H1 (cell line): ENCODE results near the gene ZNF442. TPM values are rescaled to one million over a fixed set of nuclear protein-coding genes. Genes with fewer than 3 reads are reported as not detected.

Source experiments
- CTCF ChIA-PET: fragments of 300-600 bp; sonication (Branson Sonifier 250); formaldehyde crosslinking; loops from one replicate; lab custom pipeline; 2021; ENCODE audit not compliant: partially characterized antibody; lab: Charles Lee
- POLR2A ChIA-PET: fragments of 300-600 bp; sonication (Branson Sonifier 250); formaldehyde crosslinking; loops from one replicate; lab custom pipeline; 2021; ENCODE audit warnings: inconsistent platforms; ENCODE audit not compliant: partially characterized antibody; lab: Charles Lee
- DNase-seq, 2 experiments: peaks; one replicate each; pipeline versions ENCODE4 v3.0.0 to v3.0.0-alpha.2; 2010 to 2022; ENCODE audit warnings: low spot score in 2 of 2, low read depth in 1 of 2, mixed read lengths in 1 of 2
- FAIRE-seq: peaks from 2 replicates; lab custom pipeline; 2011; peaks lifted over from hg19 to GRCh38; lab: Jason Lieb, UNC
- H2AFZ ChIP-seq: 2 replicates; pipeline ENCODE4 v1.8.1; 2012; ENCODE audit warnings: low read length, inconsistent platforms
- H2AK5ac ChIP-seq: 2 replicates; pipeline ENCODE4 v1.6.1; 2013; ENCODE audit warnings: low read depth, low read length
- H2BK120ac ChIP-seq: replicated peaks from 2 replicates; pipeline ENCODE3; 2013; ENCODE audit warnings: low read depth, low read length, inconsistent platforms
- H2BK12ac ChIP-seq: 2 replicates; pipeline ENCODE4 v1.6.1; 2013; ENCODE audit warnings: low read depth, low read length
- H2BK15ac ChIP-seq: 2 replicates; pipeline ENCODE4 v1.6.1; 2013; ENCODE audit warnings: low read length
- H2BK20ac ChIP-seq: 2 replicates; pipeline ENCODE4 v1.6.1; 2013; ENCODE audit warnings: low read length
- H2BK5ac ChIP-seq: 2 replicates; pipeline ENCODE4 v1.6.1; 2013; ENCODE audit warnings: low read depth, low read length
- H3K14ac ChIP-seq: 2 replicates; pipeline ENCODE4 v1.6.1; 2013; ENCODE audit warnings: inconsistent platforms; ENCODE audit not compliant: insufficient read length
- H3K18ac ChIP-seq: 2 replicates; pipeline ENCODE4 v1.6.1; 2013; ENCODE audit warnings: low read length; ENCODE audit errors: extremely low read depth
- H3K23ac ChIP-seq: 2 replicates; pipeline ENCODE4 v1.6.1; 2013; ENCODE audit warnings: inconsistent platforms; ENCODE audit not compliant: insufficient read length
- H3K23me2 ChIP-seq: 2 replicates; pipeline ENCODE4 v1.6.1; 2013; ENCODE audit warnings: low read depth, low read length
- H3K27ac ChIP-seq: 2 replicates; pipeline ENCODE4 v1.6.1; 2011; ENCODE audit warnings: low read depth, low read length, inconsistent platforms
- H3K27me3 ChIP-seq, 4 experiments: replicated peaks in 1 of 4; 1 replicate in 1 of 4; 2 replicates in 3 of 4; pipeline versions ENCODE4 v1.6.1 to v1.8.1; 2011 to 2013; ENCODE audit warnings: low read length in 3 of 4, mild to moderate bottlenecking in 3 of 4, inconsistent platforms in 2 of 4, mixed read lengths in 2 of 4, moderate library complexity in 1 of 4; ENCODE audit not compliant: control insufficient read depth in 3 of 4, insufficient read depth in 3 of 4; ENCODE audit errors: extremely low read depth in 1 of 4
- H3K36me3 ChIP-seq, 4 experiments: 2 replicates each; pipeline versions ENCODE4 v1.6.1 to v1.8.1; 2011 to 2013; ENCODE audit warnings: mild to moderate bottlenecking in 4 of 4, low read length in 3 of 4, moderate library complexity in 2 of 4, control low read depth in 1 of 4, inconsistent platforms in 1 of 4; ENCODE audit not compliant: insufficient read depth in 4 of 4, control insufficient read depth in 2 of 4
- H3K4ac ChIP-seq: replicated peaks from 2 replicates; pipeline ENCODE3; 2013; ENCODE audit warnings: low read length, low read depth, mixed read lengths, inconsistent platforms; ENCODE audit not compliant: insufficient read length
- H3K4me1 ChIP-seq, 4 experiments: replicated peaks in 1 of 4; 1 replicate in 1 of 4; 2 replicates in 3 of 4; pipeline versions ENCODE4 v1.6.1 to v1.8.1; 2011 to 2013; ENCODE audit warnings: low read length in 3 of 4, inconsistent platforms in 2 of 4, mixed read lengths in 1 of 4; ENCODE audit not compliant: insufficient read depth in 4 of 4, control insufficient read depth in 3 of 4
- H3K4me2 ChIP-seq, 2 experiments: 2 replicates each; pipeline versions ENCODE4 v1.6.1 to v1.8.1; 2011 to 2013; ENCODE audit warnings: low read depth in 2 of 2, low read length in 2 of 2, control low read depth in 1 of 2, inconsistent platforms in 1 of 2, mild to moderate bottlenecking in 1 of 2; ENCODE audit not compliant: insufficient read depth in 1 of 2
- H3K4me3 ChIP-seq, 4 experiments: fragments of 200-600, 300-600 bp in 1 of 4; sonication (generic), shearing (Covaris generic), sonication (Bioruptor Twin) in 1 of 4; 2 replicates each; pipeline versions ENCODE4 v1.5.1 to v1.8.1; 2011 to 2016; ENCODE audit warnings: low read length in 4 of 4, low read depth in 3 of 4, control low read depth in 2 of 4, inconsistent platforms in 2 of 4, mild to moderate bottlenecking in 2 of 4, mixed read lengths in 1 of 4, moderate library complexity in 1 of 4; ENCODE audit not compliant: insufficient read depth in 2 of 4; ENCODE audit errors: extremely low read depth in 1 of 4
- H3K56ac ChIP-seq: replicated peaks from 2 replicates; pipeline ENCODE3; 2013; ENCODE audit warnings: low read depth, mild to moderate bottlenecking, mixed read lengths, low read length, inconsistent platforms; ENCODE audit not compliant: insufficient read length
- H3K79me1 ChIP-seq: 2 replicates; pipeline ENCODE4 v1.6.1; 2013; ENCODE audit warnings: low read depth, low read length, control low read depth
- H3K79me2 ChIP-seq, 2 experiments: 2 replicates each; pipeline versions ENCODE4 v1.6.1 to v1.8.1; 2012 to 2013; ENCODE audit warnings: low read length in 2 of 2, mild to moderate bottlenecking in 2 of 2, inconsistent platforms in 1 of 2; ENCODE audit not compliant: insufficient read depth in 2 of 2, control insufficient read depth in 1 of 2
- H3K9ac ChIP-seq, 4 experiments: replicated peaks in 1 of 4; 1 replicate in 1 of 4; 2 replicates in 3 of 4; pipeline versions ENCODE4 v1.6.1 to v1.8.1; 2011 to 2013; ENCODE audit warnings: low read depth in 3 of 4, low read length in 3 of 4, control low read depth in 2 of 4, mild to moderate bottlenecking in 2 of 4, moderate library complexity in 2 of 4, inconsistent platforms in 1 of 4; ENCODE audit errors: extremely low read depth in 1 of 4
- H3K9me3 ChIP-seq, 2 experiments: 2 replicates each; pipeline versions ENCODE4 v1.6.1 to v1.8.1; 2012 to 2013; ENCODE audit warnings: mild to moderate bottlenecking in 2 of 2, moderate library complexity in 2 of 2, control low read depth in 1 of 2, inconsistent platforms in 1 of 2, low read depth in 1 of 2, low read length in 1 of 2, mixed read lengths in 1 of 2; ENCODE audit not compliant: insufficient read depth in 2 of 2
- H4K20me1 ChIP-seq, 2 experiments: replicated peaks in 1 of 2; 2 replicates each; pipeline versions ENCODE3 to v1.8.1; 2011 to 2013; ENCODE audit warnings: inconsistent platforms in 2 of 2, low read length in 2 of 2, mild to moderate bottlenecking in 1 of 2; ENCODE audit not compliant: insufficient read depth in 2 of 2, control insufficient read depth in 1 of 2
- H4K5ac ChIP-seq: 2 replicates; pipeline ENCODE4 v1.6.1; 2013; ENCODE audit warnings: low read length, low read depth, mixed read lengths, inconsistent platforms; ENCODE audit not compliant: insufficient read length
- H4K8ac ChIP-seq: 2 replicates; pipeline ENCODE4 v1.8.0; 2013; ENCODE audit warnings: mild to moderate bottlenecking, moderate library complexity, low read length, inconsistent platforms; ENCODE audit not compliant: insufficient read depth; ENCODE audit errors: extremely low read depth
- H4K91ac ChIP-seq: replicated peaks from 2 replicates; pipeline ENCODE3; 2013; ENCODE audit warnings: low read length, mixed read lengths, inconsistent platforms; ENCODE audit not compliant: insufficient read length
- BACH1 ChIP-seq: IDR thresholded peaks from 2 replicates; pipeline ENCODE4 v1.6.1; 2012; ENCODE audit warnings: low read length, improper control_type of control experiment
- EGR1 ChIP-seq: IDR thresholded peaks from 2 replicates; pipeline ENCODE4 v1.6.1; 2011; ENCODE audit warnings: low read depth, low read length, borderline replicate concordance
- EZH2 ChIP-seq: fragments of 200-600 bp; sonication (generic); IDR thresholded peaks from 2 replicates; pipeline ENCODE4 v1.7.1; 2012; ENCODE audit warnings: low read depth, mild to moderate bottlenecking, moderate library complexity, low read length, inconsistent platforms; ENCODE audit not compliant: severe bottlenecking
- HDAC6 ChIP-seq: IDR thresholded peaks from one replicate; pipeline ENCODE4 v1.7.1; 2012; ENCODE audit warnings: low read depth, mild to moderate bottlenecking, inconsistent platforms, low read length, moderate library complexity
- JUN ChIP-seq: IDR thresholded peaks from 2 replicates; pipeline ENCODE4 v1.6.1; 2011; ENCODE audit warnings: low read depth, mild to moderate bottlenecking, improper control_type of control experiment, low read length
- NRF1 ChIP-seq: IDR thresholded peaks from 2 replicates; pipeline ENCODE4 v1.6.1; 2011; ENCODE audit warnings: mild to moderate bottlenecking, low read depth, low read length, improper control_type of control experiment
- SAP30 ChIP-seq: fragments of 300-600 bp; sonication (generic); IDR thresholded peaks from 2 replicates; pipeline ENCODE4 v1.7.1; 2012; ENCODE audit warnings: low read length, moderate library complexity, mild to moderate bottlenecking, inconsistent platforms; ENCODE audit not compliant: insufficient read depth, insufficient replicate concordance
- WGBS, 2 experiments: shearing (Covaris generic) in 1 of 2; methylation state at CpG; one replicate each; pipeline versions ENCODE4 v1.1.6 to v1.1.7; 2013 to 2015; ENCODE audit warnings: low lambda C conversion rate in 2 of 2, mixed read lengths in 2 of 2, inconsistent platforms in 1 of 2, low coverage in 1 of 2, missing lambda C conversion rate in 1 of 2; ENCODE audit not compliant: insufficient replicate concordance in 2 of 2, insufficient coverage in 1 of 2, insufficient read length in 1 of 2; ENCODE audit errors: extremely low coverage in 1 of 2, missing lambda C conversion rate in 1 of 2; 5-methylcytosine and 5-hydroxymethylcytosine counted together
- polyA plus RNA-seq, 7 experiments: library from polyadenylated mRNA; depleted of rRNA in 3 of 7; stranded (reverse) in 5 of 7; unstranded in 2 of 7; fragments of >200 nt in 5 of 7; fragments of 200-250 nt in 2 of 7; gene quantifications; 1 replicate in 5 of 7; 2 replicates in 1 of 7; 4 replicates in 1 of 7; pipeline versions ENCODE4 v1.2.1 to v1.2.3, GENCODE V29; 2011 to 2013; ENCODE audit warnings: missing spikeins in 2 of 7, mixed read lengths in 2 of 7
- total RNA-seq: library from RNA; stranded (reverse); fragmentation: NEBNext Ultra II Directional; extraction: Animal tissue kit (Norgen Biotek cat#: 25700); gene quantifications from 2 replicates; pipeline ENCODE4 v1.2.1, GENCODE V29; 2021
- TF ChIP-seq, protein P1 (sequence below), 3 experiments: IDR thresholded peaks; 1 replicate in 2 of 3; 2 replicates in 1 of 3; pipeline versions ENCODE4 v1.5.1 to v1.6.1; 2011; ENCODE audit warnings: low read length in 3 of 3, mild to moderate bottlenecking in 3 of 3, inconsistent platforms in 2 of 3, low read depth in 1 of 3, moderate library complexity in 1 of 3; ENCODE audit not compliant: insufficient read depth in 1 of 3; ENCODE audit errors: control extremely low read depth in 1 of 3

ZNF442 gene
- total and polyA plus RNA-seq, 2 of the 8 experiments (the other 6 are each of a cell fraction or from before 2014, with no cell fraction given), result 0.60 to 2.4 TPM

- no peak within 1 kb of the TSS for H3K56ac ChIP-seq
- H2BK15ac ChIP-seq, result no peak within 1 kb of the TSS
- peaks cover 6% of the 10 kb centered on the region; the same call in 1 of the 2 replicates for H3K23me2 ChIP-seq
- no peak within 1 kb of the TSS for H3K14ac ChIP-seq
- no peak within 1 kb of the TSS for H4K91ac ChIP-seq
- no peak within 1 kb of the TSS for H2BK5ac ChIP-seq
- no peak for FAIRE-seq
- POLR2A ChIA-PET, result interaction anchor here (0.6 to 2.4 kb wide), 8 partner anchors 12 to 245 kb away, joined by 3 to 7 read pairs (median 4); partner anchors contain the start of genes ZNF442, ZNF443, ZNF563 and ZNF625
- 2% methylated on average over 51 of the region's 71 CpGs; no CpG with 5 or more reads in 1 of the 2 experiments for WGBS, 2 experiments
- H3K9me3 ChIP-seq, result no peaks in the 10 kb centered on the region
- H4K8ac ChIP-seq, result no peak within 1 kb of the TSS
- no peaks in the 10 kb centered on the region for H4K20me1 ChIP-seq
- peak within 1 kb of the TSS; percentile 95; the same call in 1 of the 2 replicates for H2AFZ ChIP-seq
- no peak within 1 kb of the TSS for H2BK120ac ChIP-seq
- no peak within 1 kb of the TSS for H4K5ac ChIP-seq
- no peaks in the 10 kb centered on the region for H3K4me1 ChIP-seq
- no peaks in the 10 kb centered on the region; a peak in 1 of 7 replicates for H3K27me3 ChIP-seq
- H3K9ac ChIP-seq, result peak within 1 kb of the TSS in 3 of 4 experiments; percentile 13 to 81 (median 27); a peak in 4 of 7 replicates
- no peak within 1 kb of the TSS for H3K4ac ChIP-seq
- no peak within 1 kb of the TSS for H2BK12ac ChIP-seq
- DNase-seq, result peak; percentile 70 to 88
- H3K18ac ChIP-seq, result no peak within 1 kb of the TSS; the same call in none of the 2 replicates
- no peaks in the 10 kb centered on the region for H3K79me2 ChIP-seq
- H2BK20ac ChIP-seq, result no peak within 1 kb of the TSS
- peak within 1 kb of the TSS; percentile 79 to 97 for H3K4me2 ChIP-seq
- no peak within 1 kb of the TSS for H3K27ac ChIP-seq
- no peaks in the 10 kb centered on the region for H3K79me1 ChIP-seq
- H3K23ac ChIP-seq, result no peak within 1 kb of the TSS
- peak within 1 kb of the TSS; percentile 72 to 80 (median 76) for H3K4me3 ChIP-seq
- CTCF ChIA-PET, result interaction anchor here (0.7 to 1.9 kb wide), 3 partner anchors 20 to 35 kb away, joined by 3 to 6 read pairs (median 4); partner anchors contain the start of gene ZNF442
- no peak within 1 kb of the TSS for H2AK5ac ChIP-seq
- no peaks in the 10 kb centered on the region for H3K36me3 ChIP-seq
- TF ChIP-seq NRF1, result no peak
- no peak for TF ChIP-seq EGR1
- TF ChIP-seq EZH2, result no peak
- peak; percentile 67 for TF ChIP-seq BACH1
- no peak for TF ChIP-seq HDAC6
- TF ChIP-seq, protein P1, sequence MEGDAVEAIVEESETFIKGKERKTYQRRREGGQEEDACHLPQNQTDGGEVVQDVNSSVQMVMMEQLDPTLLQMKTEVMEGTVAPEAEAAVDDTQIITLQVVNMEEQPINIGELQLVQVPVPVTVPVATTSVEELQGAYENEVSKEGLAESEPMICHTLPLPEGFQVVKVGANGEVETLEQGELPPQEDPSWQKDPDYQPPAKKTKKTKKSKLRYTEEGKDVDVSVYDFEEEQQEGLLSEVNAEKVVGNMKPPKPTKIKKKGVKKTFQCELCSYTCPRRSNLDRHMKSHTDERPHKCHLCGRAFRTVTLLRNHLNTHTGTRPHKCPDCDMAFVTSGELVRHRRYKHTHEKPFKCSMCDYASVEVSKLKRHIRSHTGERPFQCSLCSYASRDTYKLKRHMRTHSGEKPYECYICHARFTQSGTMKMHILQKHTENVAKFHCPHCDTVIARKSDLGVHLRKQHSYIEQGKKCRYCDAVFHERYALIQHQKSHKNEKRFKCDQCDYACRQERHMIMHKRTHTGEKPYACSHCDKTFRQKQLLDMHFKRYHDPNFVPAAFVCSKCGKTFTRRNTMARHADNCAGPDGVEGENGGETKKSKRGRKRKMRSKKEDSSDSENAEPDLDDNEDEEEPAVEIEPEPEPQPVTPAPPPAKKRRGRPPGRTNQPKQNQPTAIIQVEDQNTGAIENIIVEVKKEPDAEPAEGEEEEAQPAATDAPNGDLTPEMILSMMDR (IDR thresholded peaks at IDR 0.05; ENCODE audit: control extremely low read depth in 1 of 3, insufficient read depth in 1 of 3, low read depth in 1 of 3, low read length in 3 of 3), result no peak
- no peak for TF ChIP-seq SAP30
- TF ChIP-seq JUN, result no peak
These were observed 35.4 kb upstream of the ZNF442 start, which contains the start of gene ZNF799 for GRCh38 chr19:12400633-12401502. Gene ZNF799, minus strand, starts transcription at chr19:12401271. Its CDS starts 201 bp downstream, at chr19:12401070.
